NCI-H69 (cell line): ENCODE results near the gene ABCA6.
A peak's percentile ranks its signal among the peaks of the same experiment; 100 is the strongest.
"Not testable (repeated sequence)": the region's sequence is repeated elsewhere in the genome, so short reads cannot be mapped to it uniquely, and the experiment has no call there.

Experiments used
- DNase-seq: peaks from one replicate; lab custom pipeline; 2025; lab: John Stamatoyannopoulos, UW

ABCA6 gene

DNA sequence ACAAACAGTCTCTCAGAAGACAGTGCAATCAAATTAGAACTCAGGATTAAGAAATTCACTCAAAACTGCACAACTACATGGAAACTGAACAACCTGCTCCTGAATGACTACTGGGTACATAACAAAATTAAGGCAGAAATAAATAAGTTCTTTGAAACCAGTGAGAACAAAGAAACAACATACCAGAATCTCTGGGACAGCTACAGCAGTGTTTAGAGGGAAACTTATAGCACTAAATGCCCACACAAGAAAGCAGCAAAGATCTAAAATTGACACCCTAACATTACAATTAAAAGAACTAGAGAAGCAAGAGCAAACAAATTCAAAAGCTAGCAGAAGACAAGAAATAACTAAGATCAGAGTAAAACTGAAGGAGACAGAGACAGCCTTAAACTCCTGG lies 68.3 kb downstream of the ABCA6 start:
- not testable (repeated sequence) for DNase-seq

DNA sequence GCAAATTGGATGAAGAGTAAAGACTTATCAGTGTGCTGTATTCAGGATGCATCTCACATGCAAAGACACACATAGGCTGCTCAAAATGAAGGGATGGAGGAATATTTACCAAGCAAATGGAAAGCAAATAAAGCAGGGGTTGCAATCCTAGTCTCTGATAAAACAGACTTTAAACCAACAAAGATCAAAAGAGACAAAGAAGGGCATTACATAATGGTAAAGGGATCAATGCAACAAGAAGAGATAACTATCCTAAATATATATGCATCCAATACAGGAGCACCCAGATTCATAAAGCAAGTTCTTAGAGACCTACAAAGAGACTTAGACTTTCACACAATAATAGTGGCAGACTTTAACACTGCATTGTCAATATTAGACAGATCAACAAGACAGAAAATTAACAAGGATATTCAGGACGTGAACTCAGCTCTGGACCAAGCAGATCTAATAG lies 68.9 kb downstream of the ABCA6 start:
- DNase-seq = not testable (repeated sequence)

DNA sequence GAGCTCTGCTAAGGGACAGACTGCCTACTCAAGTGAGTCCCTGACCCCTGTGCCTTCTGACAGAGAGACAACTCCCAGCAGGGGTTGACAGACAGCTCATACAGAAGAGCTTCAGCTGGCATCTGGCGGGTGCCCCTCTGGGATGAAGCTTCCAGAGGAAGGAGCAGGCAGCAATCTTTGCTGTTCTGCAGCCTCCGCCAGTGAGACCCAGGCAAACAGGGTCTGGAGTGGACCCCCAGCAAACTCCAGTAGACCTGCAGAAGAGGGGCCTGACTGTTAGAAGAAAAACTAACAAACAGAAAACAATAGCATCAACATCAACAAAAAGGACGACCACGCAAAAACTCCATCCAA lies 70.5 kb downstream of the ABCA6 start:
- DNase-seq = not testable (repeated sequence)

DNA sequence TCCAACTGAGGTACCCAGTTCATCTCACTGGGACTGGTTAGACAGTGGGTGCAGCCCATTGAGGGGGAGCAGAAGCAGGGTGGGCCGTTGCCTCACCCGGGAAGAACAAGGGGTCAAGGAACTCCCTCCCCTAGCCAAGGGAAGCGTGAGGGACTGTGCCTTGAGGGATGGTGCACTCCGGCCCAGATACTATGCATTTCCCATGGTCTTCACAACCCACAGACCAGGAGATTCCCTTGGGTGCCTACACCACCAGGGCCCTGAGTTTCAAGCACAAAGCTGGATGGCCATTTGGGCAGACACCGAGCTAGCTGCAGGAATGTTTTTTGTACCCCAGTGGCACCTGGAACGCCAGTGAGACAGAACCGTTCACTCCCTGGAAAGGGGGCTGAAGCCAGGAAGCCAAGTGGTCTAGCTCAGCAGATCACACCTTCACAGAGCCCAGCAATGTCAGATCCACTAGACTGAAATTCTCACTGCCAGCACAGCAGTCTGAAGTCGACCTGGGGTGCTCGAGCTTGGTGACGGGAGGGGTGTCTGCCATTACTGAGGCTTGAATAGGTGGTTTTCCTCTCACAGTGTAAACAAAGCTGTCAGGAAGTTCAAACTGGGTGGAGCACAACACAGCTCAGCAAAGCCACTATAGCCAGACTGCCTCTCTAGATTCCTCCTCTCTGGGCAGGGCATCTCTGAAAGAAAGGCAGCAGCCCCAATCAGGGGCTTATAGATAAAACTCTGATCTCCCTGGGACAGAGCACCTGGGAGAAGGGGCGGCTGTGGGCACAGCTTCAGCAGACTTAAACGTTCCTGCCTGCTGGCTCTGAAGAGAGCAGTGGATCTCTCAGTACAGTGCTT lies 71.1 kb downstream of the ABCA6 start:
- peak; percentile 5 for DNase-seq

DNA sequence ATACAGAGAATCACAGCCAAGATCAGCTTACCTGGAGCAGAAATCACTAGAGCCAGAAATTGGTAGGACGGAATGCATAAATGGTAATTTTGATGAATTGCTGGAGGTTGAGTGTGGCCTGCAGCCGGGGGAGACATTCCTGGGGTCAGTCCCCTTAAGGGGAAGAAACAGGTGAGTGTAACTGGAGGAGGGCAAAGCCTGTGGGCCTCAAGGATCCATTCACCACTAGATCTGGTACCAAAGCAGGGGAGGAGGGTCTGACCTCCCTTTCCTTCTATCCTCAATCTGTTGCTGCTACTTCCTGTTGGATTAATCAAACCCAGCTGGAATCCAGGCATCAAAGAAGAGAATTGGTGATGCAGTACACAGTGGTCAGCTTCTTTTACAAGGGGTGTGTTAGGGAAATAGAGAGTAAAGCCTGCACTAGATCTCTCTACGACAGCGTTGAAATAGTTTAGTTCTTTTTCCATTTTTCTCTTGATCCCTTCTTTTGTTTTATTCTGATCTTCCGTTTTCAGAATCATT lies 72.4 kb downstream of the ABCA6 start:
- no peak for DNase-seq

DNA sequence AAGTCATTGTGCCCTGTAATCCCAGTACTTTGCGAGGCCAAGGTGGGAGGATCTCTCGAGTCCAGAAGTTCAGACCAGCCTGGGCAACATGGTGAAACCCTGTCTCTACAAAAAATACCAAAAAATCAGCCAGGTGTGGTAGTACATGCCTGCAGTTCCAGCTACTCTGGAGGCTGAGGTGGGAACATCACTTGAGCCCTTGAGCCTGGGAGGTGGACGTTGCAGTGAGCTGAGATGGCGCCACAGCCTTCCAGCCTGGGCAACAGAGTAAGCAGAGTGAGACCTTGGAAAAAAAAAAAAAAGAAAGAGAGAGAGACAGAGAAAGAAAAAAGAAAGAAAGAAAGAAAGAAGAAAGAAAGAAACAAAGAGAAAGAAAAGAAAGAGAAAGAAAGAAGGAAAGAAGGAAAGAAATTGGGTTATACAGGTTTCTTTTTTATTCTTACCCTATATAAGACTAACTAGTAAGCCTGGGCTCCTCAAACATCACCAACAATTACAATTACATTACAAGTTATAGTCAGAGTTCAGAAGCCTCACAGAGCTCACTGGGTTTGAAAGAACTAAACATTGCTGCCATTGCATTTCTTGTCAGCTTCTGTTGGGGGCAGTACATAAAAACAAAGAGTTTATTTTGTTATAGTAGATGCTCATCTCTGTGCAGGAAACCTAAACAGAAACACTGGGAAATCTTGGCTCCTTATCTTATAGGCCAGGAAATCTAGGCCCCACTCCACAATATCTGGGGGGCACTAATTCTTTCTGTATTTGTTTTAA lies 74.2 kb downstream of the ABCA6 start:
- DNase-seq = no peak

DNA sequence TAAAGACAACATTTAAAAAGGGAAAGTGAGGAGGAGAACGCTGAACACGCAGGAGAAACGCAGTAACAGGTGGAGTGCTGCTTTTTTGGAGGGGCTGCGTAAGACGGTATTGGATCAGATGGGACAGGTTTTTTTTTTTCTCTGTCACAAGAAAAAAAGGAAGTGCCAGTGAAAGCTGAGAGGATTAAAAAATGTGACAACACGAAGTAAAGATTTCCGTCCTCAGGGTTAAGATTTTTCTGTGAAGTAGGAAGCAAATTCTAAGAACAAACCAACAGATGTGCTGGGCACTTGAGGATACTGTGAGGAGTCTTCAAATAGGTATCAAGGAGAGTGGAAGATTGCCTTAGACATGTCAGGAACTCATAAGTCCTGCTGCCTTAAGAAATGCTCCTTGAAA lies 75.2 kb downstream of the ABCA6 start:
- DNase-seq = no peak

DNA sequence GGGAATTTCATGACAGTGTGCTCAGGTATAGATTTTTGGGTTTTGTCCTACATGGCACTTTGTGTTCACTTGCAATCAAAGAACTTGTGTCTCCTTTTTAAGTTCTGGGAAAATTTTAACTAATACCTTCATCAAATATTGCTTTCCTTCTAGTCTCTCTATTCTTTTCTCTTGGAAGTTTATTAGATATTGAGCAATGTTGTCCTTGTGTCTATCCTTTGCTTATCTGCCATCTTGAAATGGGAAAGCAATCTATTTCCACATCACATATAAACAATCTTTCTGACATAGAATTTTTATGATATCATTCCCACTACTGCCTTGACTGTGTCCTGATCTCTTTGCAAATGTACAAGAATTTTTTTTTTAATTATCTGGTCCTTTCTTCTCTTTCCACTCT lies 76.6 kb downstream of the ABCA6 start:
- no peak for DNase-seq

DNA sequence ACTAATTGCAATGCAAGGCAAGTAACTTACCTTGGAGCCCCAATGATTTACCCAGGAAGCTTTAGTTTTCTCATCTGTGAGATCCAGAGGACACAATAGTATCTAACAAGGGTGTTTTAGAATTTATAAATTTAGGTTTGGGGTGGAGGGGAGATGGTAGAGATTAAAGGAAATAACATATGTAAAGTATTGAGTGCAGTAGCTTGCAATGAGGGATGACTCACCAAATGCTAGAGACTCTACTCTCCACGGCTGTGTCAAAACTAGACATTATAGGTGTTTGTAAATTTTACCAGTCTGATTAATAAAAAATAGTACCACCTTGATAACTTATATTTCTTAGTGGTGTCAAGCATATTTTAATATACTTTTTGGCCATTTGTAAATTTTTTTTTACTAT lies 77.2 kb downstream of the ABCA6 start:
- DNase-seq = no peak

DNA sequence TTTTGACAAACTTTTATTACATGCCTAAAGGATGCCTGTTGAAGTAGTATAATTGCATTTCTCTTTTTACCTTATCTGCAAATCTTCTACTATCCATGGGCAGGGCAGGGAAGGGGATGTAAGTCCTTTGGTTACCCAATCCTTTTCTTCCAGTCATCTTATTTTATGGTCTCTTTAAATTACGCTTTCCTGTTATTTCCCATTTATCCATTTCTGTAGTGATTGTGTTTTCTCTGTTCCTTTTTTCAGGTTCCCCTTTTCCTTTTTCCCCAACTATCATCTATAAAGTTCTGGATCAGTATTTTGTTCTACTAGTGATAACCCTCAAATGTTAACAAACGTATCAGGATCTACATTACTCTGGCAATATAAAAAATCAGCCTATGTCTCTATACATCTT lies 77.7 kb downstream of the ABCA6 start:
- DNase-seq = no peak

DNA sequence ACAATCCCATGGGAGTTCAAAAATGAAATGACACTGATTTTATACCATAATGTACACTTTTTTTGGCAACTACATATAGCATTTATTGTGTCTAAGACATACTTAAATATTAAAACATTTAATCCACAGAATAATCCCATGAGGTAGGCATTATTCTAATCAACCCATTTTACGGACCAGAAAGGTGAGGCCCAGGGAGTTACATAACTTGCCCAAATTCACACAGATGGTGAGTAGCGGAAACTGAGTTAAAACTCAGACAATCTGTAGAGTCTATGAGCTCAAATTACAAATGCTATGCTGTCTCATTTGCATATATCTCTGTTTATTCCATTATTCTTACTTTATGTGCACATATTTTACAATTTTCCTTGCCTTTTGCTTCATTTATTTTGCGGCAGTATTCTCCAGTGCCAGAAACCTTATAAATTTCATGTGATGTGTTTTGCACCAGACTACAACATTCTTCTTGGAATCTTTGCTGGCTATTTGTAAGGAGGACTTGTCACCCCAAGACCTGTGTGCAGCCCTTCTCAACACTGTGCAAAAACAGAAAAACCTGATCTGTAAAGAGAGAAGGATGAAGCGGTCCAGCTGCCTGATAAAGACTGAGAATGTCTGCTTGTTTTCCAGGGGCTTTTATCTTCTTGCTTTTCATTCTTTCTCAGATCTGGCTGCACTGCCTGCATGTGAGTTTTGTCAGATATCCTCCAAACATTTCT lies 78.7 kb downstream of the ABCA6 start:
- DNase-seq = no peak

DNA sequence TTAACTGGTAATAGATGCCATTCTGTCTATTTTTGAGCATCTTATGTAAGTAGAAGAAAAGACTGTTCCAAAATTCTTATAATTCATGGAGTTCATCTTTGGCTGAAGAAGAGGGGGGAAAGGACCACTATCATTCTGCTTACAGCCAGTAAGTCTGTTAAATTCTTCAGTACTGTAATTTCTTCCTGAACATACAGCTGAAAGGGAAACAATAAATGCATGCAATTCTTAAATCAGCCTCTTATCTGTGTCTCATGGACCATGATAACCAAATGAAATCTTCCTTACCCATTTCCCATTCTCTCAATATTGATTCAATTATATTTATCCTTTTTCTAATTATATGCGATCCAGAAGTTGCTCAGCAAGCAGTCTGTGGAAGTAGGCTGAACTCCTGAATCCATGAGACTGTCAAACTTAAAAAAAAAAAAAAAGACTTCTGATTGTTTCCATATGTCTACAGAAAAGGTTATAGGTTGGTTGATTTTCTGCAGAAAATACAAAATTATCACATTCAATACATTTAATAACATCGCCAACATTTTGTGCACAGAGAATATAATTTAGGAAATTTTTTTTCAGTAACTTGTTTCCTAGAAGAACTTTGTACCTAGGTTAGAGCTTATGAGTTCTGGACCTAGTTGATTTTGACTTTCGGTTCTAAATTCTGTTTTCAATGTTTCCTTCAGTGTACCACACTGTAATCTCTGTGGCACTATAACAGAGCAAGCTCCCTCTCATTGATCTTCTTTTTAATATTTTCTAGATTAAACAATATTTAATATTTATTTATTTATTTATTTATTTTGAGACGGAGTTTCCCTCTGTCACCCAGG lies 79.8 kb downstream of the ABCA6 start:
- DNase-seq = no peak

DNA sequence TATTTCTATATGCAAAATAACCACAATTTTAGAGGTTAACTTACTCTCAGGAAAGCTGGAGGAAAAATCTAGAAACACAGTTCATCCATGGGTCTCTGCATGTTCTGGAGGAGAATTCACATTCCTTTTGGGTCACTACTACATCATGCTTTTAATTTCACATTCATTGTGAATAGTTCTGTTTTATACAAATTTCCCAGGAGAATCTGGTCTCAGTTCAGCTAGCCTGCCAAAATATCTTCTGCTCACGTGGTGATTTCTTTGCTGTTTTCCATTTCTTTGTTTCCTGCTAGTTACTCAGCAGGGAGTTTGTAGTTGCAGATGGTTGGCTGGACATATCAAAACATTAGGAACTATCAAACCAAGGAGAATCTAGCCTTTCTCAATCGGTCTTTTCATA lies 80.9 kb downstream of the ABCA6 start, which contains the start of gene ABCA9:
TSS of gene ABCA9 (minus strand) at position 106 of the 400 bp plus-strand sequence. CDS start 9,801 bp downstream, outside the sequence.
- DNase-seq = peak; percentile 4

DNA sequence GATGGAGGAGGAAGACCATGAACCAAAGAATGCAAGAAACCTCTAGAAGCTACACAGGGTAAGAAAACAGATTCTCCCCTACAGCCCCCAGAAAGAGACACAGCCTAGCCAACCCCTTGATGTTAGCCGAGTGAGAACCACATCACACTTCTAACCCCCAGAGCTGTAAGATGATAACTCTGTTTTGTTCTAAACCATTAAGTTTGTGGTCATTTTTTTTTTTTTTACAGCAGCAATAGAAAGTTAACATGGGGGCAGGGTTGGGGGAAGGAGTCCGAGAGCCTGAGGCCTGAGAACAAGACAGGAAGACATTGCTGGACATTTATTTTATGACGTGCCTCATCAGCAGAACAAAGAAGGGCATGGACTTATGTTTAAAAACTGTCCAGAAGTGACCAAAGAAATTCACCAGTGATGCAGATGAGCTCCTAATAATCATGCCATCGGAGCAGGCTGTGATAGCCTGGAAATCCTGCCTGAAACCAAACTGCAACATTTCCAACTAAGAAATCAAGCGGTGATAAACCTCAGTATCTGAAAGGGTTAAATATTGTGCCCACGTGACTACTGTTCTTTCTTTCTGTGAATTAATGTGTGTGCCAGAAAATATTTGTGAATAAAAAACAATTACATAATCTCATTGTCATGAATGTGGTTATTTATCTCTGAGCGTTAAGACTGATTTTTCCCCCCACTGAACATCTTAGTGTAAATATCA lies 82.1 kb downstream of the ABCA6 start:
- DNase-seq = no peak

DNA sequence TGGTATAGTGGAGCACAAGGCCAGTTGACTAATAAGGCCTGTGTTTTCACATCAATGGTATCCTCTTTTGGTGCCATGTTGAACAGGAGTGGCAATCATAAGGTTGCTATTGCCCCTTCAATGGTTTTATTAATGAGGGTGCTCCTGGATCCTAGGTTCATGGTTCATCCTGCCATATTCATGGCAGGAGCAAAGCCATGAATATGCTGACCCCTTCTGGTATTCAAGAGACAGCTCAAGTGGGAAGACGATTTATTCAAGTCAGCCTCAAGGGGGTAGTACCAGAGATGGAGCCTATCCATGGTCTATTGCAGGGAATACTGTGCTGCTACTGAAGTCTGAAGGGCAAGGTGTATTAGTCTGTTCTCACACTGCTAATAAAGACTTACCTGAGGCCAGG lies 83.5 kb downstream of the ABCA6 start:
- peak; percentile 9 for DNase-seq

DNA sequence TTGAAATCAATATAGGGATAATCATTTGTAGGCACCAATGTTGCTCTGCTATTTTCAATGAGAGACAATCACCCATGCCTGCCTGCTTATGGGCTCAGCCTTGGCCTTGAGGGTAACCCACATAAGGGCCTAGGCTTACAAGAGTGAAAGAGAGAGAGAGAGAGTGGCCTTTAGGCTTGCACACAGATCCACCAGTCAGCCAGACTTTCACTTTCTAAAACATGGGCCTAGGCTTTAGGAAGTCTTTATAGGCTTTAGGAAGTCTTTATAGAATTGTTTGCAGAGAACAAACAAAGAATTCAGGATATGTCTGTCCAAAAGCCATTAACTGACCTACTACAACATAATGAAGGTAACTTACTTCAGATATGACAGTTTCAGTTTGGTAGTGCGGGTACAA lies 84.4 kb downstream of the ABCA6 start:
- no peak for DNase-seq

DNA sequence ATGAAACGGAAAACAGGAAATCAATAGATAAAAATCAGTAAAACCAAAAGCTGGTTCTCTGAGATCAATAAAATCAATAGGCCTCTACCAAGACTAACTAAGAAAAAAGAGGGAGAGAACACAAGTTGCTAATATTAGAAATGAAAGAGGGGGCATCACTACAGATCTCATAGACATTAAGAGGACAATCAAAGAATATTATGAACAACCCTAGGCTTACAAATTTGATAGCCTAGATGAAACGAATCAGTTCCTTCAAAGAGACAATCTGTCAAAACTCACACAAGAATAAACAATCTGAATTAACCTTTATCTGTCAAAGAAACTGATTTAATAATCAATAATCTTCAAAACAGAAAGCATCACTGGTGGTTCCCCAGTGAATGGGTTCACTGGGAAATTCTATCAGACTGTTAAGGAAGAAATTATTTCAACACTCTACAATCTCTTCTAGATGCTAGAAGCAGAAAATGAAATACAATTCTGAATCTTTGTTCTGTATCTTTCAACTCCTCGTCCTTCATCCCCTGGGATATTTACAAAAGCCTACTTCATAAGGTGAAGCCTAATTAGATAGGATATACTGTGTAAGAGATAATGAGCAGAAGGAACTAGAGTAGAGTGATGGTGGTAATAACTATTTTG lies 85.4 kb downstream of the ABCA6 start:
- DNase-seq = no peak

DNA sequence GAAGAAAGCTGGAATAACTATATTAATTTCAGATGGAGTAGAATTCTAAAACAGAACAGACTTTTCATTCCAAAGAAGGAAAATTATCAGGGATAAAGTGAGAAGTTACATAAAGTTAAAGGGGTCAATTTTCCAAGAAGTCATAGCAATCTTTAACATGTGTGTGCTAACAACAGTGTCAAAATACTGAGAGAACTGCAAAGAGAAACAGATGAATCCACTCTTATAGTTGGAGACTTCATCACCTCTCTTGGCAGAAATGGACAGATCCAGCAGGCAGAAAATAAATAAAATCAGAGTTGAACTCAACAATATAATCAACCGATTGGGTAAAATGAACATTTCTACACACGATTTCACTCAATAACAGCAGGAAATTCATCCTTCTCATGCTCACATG lies 86.4 kb downstream of the ABCA6 start:
- DNase-seq = no peak

DNA sequence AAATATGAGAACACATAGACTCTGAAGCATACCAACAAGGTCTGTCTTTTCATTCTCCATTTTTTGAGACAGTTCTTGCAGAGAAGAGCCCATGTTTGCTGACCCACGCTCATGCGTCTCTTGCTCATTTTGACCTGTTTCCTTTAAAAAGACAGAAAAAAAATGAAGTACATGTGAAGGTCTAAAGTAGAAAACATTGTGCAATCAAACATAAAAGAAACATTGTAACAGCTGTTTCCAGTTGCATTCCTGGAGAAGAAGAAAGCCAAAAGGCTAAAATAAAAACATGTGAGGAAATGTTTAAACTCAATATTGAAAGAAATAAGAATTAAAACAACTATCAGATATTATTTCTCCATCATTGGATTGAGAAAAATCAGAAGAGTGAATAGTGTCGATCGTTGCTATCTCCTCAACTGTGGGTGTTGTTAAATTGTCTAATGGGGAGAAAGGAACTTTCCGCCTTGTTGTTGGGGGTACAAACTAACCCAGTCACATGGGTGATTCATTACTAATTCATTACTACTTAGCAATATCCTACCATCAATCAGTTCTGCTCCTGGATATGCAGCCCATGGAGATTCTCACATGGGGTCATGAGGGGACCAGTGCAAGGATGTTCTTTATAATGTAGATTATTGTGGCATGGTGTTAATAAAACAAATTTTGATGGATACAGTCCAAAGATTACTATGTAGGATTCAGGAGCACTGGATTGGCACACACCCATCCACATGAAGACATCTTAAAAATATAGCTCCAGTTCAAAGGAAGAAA lies 90.5 kb downstream of the ABCA6 start:
- no peak for DNase-seq
